Endothelial cell of umbilical vein (primary cell): ENCODE data around the gene TNIK. TPM values are rescaled to one million over a fixed set of nuclear protein-coding genes. Genes with fewer than 3 reads are reported as not detected.

Source experiments
- BruUV-seq: library from RNA; stranded (reverse); fragments of 400-500 nt; replicated peaks from 2 replicates; lab custom pipeline; 2021; lab: Mats Ljungman, UMichigan
- CTCF ChIA-PET: fragments of 300-600, 350-600 bp; sonication (Branson Sonifier 250); formaldehyde crosslinking; loops from one replicate; lab custom pipeline; 2021; ENCODE audit warnings: antibody characterized with exemption, inconsistent platforms; lab: Charles Lee
- POLR2A ChIA-PET: fragments of 300-600, 350-600 bp; sonication (Branson Sonifier 250); formaldehyde crosslinking; loops from one replicate; lab custom pipeline; 2021; ENCODE audit warnings: antibody characterized with exemption, inconsistent platforms; lab: Charles Lee
- DNase-seq: peaks from one replicate; pipeline ENCODE4 v3.0.0-alpha.2; 2011; ENCODE audit warnings: low read depth, low spot score
- FAIRE-seq: peaks from 2 replicates; lab custom pipeline; 2011; peaks lifted over from hg19 to GRCh38; lab: Jason Lieb, UNC
- H2AFZ ChIP-seq: 2 replicates; pipeline ENCODE4 v1.6.0; 2012; ENCODE audit warnings: low read depth, low read length, control low read depth, inconsistent platforms
- H3K27ac ChIP-seq: 2 replicates; pipeline ENCODE4 v1.5.1; 2011; ENCODE audit warnings: low read depth, mild to moderate bottlenecking, control low read depth, low read length, moderate library complexity; ENCODE audit not compliant: insufficient read depth
- H3K27me3 ChIP-seq, 2 experiments: 2 replicates each; pipeline versions ENCODE4 v1.6.0 to v1.6.1; 2011; ENCODE audit warnings: low read length in 2 of 2, mixed read lengths in 1 of 2; ENCODE audit not compliant: control insufficient read depth in 2 of 2, insufficient read depth in 2 of 2
- H3K36me3 ChIP-seq, 2 experiments: 2 replicates in 1 of 2; 3 replicates in 1 of 2; pipeline ENCODE4 v1.5.1; 2011; ENCODE audit warnings: low read length in 2 of 2, mild to moderate bottlenecking in 1 of 2, moderate library complexity in 1 of 2; ENCODE audit not compliant: control insufficient read depth in 2 of 2, insufficient read depth in 2 of 2; ENCODE audit errors: extremely low read depth in 1 of 2
- H3K4me1 ChIP-seq: 3 replicates; pipeline ENCODE4 v1.5.1; 2011; ENCODE audit warnings: mild to moderate bottlenecking, low read length; ENCODE audit not compliant: control insufficient read depth, insufficient read depth; ENCODE audit errors: extremely low read depth
- H3K4me2 ChIP-seq: 2 replicates; pipeline ENCODE4 v1.6.1; 2011; ENCODE audit warnings: low read length, control low read depth, mixed read lengths; ENCODE audit not compliant: insufficient read depth
- H3K4me3 ChIP-seq, 3 experiments: fragments of 200-600 bp in 1 of 3; sonication (generic), shearing (Covaris generic) in 1 of 3; replicated peaks in 1 of 3; 2 replicates each; pipeline ENCODE4 v1.5.1; 2011 to 2016; ENCODE audit warnings: control low read depth in 3 of 3, low read length in 3 of 3, mild to moderate bottlenecking in 2 of 3, inconsistent platforms in 1 of 3, low read depth in 1 of 3, moderate library complexity in 1 of 3; ENCODE audit not compliant: insufficient read depth in 1 of 3
- H3K79me2 ChIP-seq: 2 replicates; pipeline ENCODE4 v1.6.0; 2012; ENCODE audit warnings: low read length, inconsistent platforms; ENCODE audit not compliant: control insufficient read depth, insufficient read depth
- H3K9ac ChIP-seq: replicated peaks from 2 replicates; pipeline ENCODE3; 2011; ENCODE audit warnings: low read length, control low read depth; ENCODE audit not compliant: insufficient read depth; ENCODE audit errors: extremely low read depth
- H3K9me1 ChIP-seq: replicated peaks from 3 replicates; pipeline ENCODE4 v1.6.0; 2011; ENCODE audit warnings: mild to moderate bottlenecking, low read length; ENCODE audit not compliant: control insufficient read depth, insufficient read depth; ENCODE audit errors: extremely low read depth
- H3K9me3 ChIP-seq: replicated peaks from 2 replicates; pipeline ENCODE4 v1.5.1; 2012; ENCODE audit warnings: low read length, inconsistent platforms; ENCODE audit not compliant: control insufficient read depth, insufficient read depth
- H4K20me1 ChIP-seq: replicated peaks from 2 replicates; pipeline ENCODE3; 2011; ENCODE audit warnings: mild to moderate bottlenecking, low read length; ENCODE audit not compliant: control insufficient read depth, insufficient read depth; ENCODE audit errors: extremely low read depth
- EZH2 ChIP-seq: IDR thresholded peaks from 2 replicates; pipeline ENCODE4 v1.6.1; 2012; ENCODE audit warnings: borderline replicate concordance, low read depth, mild to moderate bottlenecking, moderate library complexity, low read length, inconsistent platforms; ENCODE audit not compliant: severe bottlenecking
- FOS ChIP-seq: IDR thresholded peaks from 2 replicates; pipeline ENCODE4 v1.6.1; 2011; ENCODE audit warnings: mild to moderate bottlenecking, low read length, moderate library complexity, borderline replicate concordance; ENCODE audit not compliant: insufficient read depth
- GATA2 ChIP-seq: IDR thresholded peaks from 2 replicates; pipeline ENCODE4 v1.7.0; 2011; ENCODE audit warnings: low read depth, mild to moderate bottlenecking, moderate library complexity, mixed read lengths, low read length; ENCODE audit not compliant: insufficient read length, insufficient read depth
- JUN ChIP-seq: IDR thresholded peaks from 2 replicates; pipeline ENCODE4 v1.6.1; 2011; ENCODE audit warnings: borderline replicate concordance, low read depth; ENCODE audit not compliant: insufficient read length, insufficient read depth
- MYC ChIP-seq: IDR thresholded peaks from one replicate; pipeline ENCODE4 v1.6.1; 2011; ENCODE audit warnings: mild to moderate bottlenecking, low read depth, low read length
- POLR2A ChIP-seq: IDR thresholded peaks from 2 replicates; pipeline ENCODE4 v1.6.1; 2012; ENCODE audit warnings: low read depth, mild to moderate bottlenecking, control low read depth, low read length
- POLR2AphosphoS5 ChIP-seq: IDR thresholded peaks from 2 replicates; pipeline ENCODE4 v1.6.1; 2012; ENCODE audit warnings: low read depth, mild to moderate bottlenecking, control low read depth, low read length, moderate library complexity; ENCODE audit not compliant: insufficient read depth
- dilution Hi-C: fragments of 300-500 bp; cut with MboI; formaldehyde crosslinking; loops from one replicate; pipeline ENCODE4 v1.15.0; 2019; ENCODE audit warnings: low sequenced_read_pairs; ENCODE audit not compliant: extremely low pct_ligation_motif_present
- intact Hi-C: fragments of 100-400 bp; cut with micrococcal nuclease; formaldehyde crosslinking; loops from one replicate; pipeline ENCODE4 v1.10.0; 2022
- polyA plus RNA-seq, 4 experiments: library from polyadenylated mRNA; depleted of rRNA in 3 of 4; stranded (reverse) in 3 of 4; unstranded in 1 of 4; fragments of >200 nt; gene quantifications; 2 replicates each; pipeline versions ENCODE4 v1.2.1 to v1.2.3, GENCODE V29; 2011 to 2012; ENCODE audit warnings: missing spikeins in 1 of 4
- total RNA-seq: library from RNA; stranded (reverse); gene quantifications from 2 replicates; pipeline ENCODE4 v1.2.3, GENCODE V29; 2021
- TF ChIP-seq, protein P1 (sequence below), 2 donors: IDR thresholded peaks; 1 replicate in 1 of 2; 2 replicates in 1 of 2; pipeline ENCODE4 v1.5.1; 2011; ENCODE audit warnings: low read length in 2 of 2, mild to moderate bottlenecking in 2 of 2, moderate library complexity in 2 of 2, control low read depth in 1 of 2, inconsistent platforms in 1 of 2, low read depth in 1 of 2; ENCODE audit not compliant: insufficient read depth in 1 of 2; ENCODE audit errors: extremely low read depth in 1 of 2
- TF ChIP-seq, protein P2 (sequence below): IDR thresholded peaks from 2 replicates; pipeline ENCODE4 v1.6.1; 2011; ENCODE audit not compliant: insufficient read depth, insufficient read length

Gene TNIK
- total and polyA plus RNA-seq, 2 donors (not counting 3 experiments of a cell fraction or from before 2014, with no cell fraction given) = 10.9 to 39.7 TPM

DNA sequence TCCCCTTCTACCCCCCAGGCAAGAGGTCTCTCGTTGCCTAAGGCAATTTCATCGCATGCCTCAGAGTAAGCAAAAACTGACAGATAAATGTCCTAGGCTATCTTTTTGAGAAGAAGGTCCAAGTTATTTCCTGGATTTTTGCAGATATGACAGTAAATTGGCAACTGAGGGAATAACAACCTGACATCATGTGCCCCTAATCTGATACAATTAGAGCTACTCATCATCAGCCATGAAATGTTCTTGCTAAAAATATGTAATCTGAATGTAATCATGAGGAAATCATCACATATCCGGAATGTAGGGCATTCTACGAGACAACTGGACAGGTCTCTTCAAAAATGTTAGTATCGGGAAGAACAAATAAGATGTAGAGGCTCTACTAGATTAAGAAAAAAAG is 44.1 kb downstream of the TNIK start:
- POLR2A ChIA-PET = no interaction called here
- no peaks in the 10 kb centered on the region for H3K36me3 ChIP-seq
- H3K9ac ChIP-seq = no peak overlapping the region
- H2AFZ ChIP-seq = no peak overlapping the region
- no peak for DNase-seq
- H3K9me1 ChIP-seq = no peaks in the 10 kb centered on the region
- H3K4me2 ChIP-seq = no peak overlapping the region
- H3K9me3 ChIP-seq = no peaks in the 10 kb centered on the region
- dilution Hi-C loops (no loop called here), intact Hi-C loops (no loop called here)
- no peaks in the 10 kb centered on the region for H3K27me3 ChIP-seq
- TF ChIP-seq MYC = no peak
- no peak for TF ChIP-seq GATA2
- BruUV-seq = no TSS peak
- H3K27ac ChIP-seq = no peak overlapping the region
- H3K4me3 ChIP-seq = no peak overlapping the region
- H3K4me1 ChIP-seq = peaks cover 23% of the 10 kb centered on the region
- H3K79me2 ChIP-seq = peaks cover 30% of the 10 kb centered on the region
- H4K20me1 ChIP-seq = no peaks in the 10 kb centered on the region
- no peak for FAIRE-seq
- CTCF ChIA-PET = interaction anchor here (0.6 to 1.0 kb wide), 2 partner anchors 21 to 145 kb away, joined by 3 to 5 read pairs; no protein-coding TSS in a partner anchor

DNA sequence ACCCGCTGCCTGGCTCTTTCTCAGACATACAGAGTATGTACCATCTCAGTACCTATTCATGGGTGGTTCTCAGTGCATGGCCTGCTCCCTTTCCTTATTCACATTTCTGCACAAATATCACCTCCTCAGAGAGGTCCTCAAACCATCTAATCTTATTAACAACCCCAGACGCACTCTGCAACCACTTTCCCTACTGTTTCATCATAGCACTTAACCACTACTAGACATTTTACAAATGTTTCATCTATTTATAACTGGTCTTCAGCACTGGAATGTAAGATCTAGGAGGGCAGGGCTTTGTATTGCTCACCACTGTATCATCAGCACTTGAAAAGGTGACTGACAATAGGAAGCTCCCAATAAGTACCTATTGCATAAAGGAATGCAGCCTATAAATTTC is 45.1 kb downstream of the TNIK start:
- Histone ChIP-seq H3K4me3 (no peak overlapping the region), H3K27ac (no peak overlapping the region), H3K9me3 (no peaks in the 10 kb centered on the region), H3K36me3 (no peaks in the 10 kb centered on the region), H3K79me2 (peaks cover 30% of the 10 kb centered on the region), H2AFZ (no peak overlapping the region), H3K27me3 (no peaks in the 10 kb centered on the region), H3K4me2 (no peak overlapping the region), H3K4me1 (peaks cover 23% of the 10 kb centered on the region), H3K9me1 (no peaks in the 10 kb centered on the region), H3K9ac (no peak overlapping the region), H4K20me1 (no peaks in the 10 kb centered on the region)
- dilution Hi-C loops (no loop called here), intact Hi-C loops (no loop called here)
- no peak for DNase-seq
- CTCF ChIA-PET = interaction anchor here (0.6 to 1.3 kb wide), 2 partner anchors 12 to 144 kb away, joined by 3 read pairs; no protein-coding TSS in a partner anchor
- FAIRE-seq = no peak
- no TSS peak for BruUV-seq
- TF ChIP-seq EZH2 (no peak), POLR2AphosphoS5 (no peak), MYC (no peak), POLR2A (no peak), GATA2 (no peak), FOS (no peak), JUN (no peak)
- TF ChIP-seq, protein P1, sequence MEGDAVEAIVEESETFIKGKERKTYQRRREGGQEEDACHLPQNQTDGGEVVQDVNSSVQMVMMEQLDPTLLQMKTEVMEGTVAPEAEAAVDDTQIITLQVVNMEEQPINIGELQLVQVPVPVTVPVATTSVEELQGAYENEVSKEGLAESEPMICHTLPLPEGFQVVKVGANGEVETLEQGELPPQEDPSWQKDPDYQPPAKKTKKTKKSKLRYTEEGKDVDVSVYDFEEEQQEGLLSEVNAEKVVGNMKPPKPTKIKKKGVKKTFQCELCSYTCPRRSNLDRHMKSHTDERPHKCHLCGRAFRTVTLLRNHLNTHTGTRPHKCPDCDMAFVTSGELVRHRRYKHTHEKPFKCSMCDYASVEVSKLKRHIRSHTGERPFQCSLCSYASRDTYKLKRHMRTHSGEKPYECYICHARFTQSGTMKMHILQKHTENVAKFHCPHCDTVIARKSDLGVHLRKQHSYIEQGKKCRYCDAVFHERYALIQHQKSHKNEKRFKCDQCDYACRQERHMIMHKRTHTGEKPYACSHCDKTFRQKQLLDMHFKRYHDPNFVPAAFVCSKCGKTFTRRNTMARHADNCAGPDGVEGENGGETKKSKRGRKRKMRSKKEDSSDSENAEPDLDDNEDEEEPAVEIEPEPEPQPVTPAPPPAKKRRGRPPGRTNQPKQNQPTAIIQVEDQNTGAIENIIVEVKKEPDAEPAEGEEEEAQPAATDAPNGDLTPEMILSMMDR (IDR thresholded peaks at IDR 0.05; ENCODE audit: extremely low read depth in 1 of 2, insufficient read depth in 1 of 2, low read depth in 1 of 2, low read length in 2 of 2) = no peak
- TF ChIP-seq, protein P2, sequence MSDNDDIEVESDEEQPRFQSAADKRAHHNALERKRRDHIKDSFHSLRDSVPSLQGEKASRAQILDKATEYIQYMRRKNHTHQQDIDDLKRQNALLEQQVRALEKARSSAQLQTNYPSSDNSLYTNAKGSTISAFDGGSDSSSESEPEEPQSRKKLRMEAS = no peak
- POLR2A ChIA-PET = no interaction called here
